AML-193 (cell line): ENCODE data around the gene ZNF396.

ENCODE experiments used
- DNase-seq, 2 experiments: peaks; one replicate each; lab custom pipeline; 2025; lab: John Stamatoyannopoulos, UW

The ZNF396 gene

GRCh38 chr18:35376742-35377695 is at the start of gene ZNF396:
Gene ZNF396 (minus strand): TSS chr18:35377337. CDS start chr18:35374292, 3,045 bp downstream.
- DNase-seq = peak; percentile 41 to 50

- DNase-seq = no peak
Observed at GRCh38 chr18:35426786-35427185, 49.6 kb upstream of the ZNF396 start.

- DNase-seq = no peak
Observed at GRCh38 chr18:35424356-35424755, 47.2 kb upstream of the ZNF396 start.

GRCh38 chr18:35422237-35422636 is 45.1 kb upstream of the ZNF396 start:
- no peak for DNase-seq

- DNase-seq = no peak
Observed at GRCh38 chr18:35418610-35419009, 41.5 kb upstream of the ZNF396 start.

- DNase-seq = no peak
Observed at GRCh38 chr18:35417223-35417622, 40.1 kb upstream of the ZNF396 start.

GRCh38 chr18:35415511-35416073 is 38.5 kb upstream of the ZNF396 start:
- peak; percentile 38 for DNase-seq

- no peak for DNase-seq
Observed at GRCh38 chr18:35413163-35413511, 36.0 kb upstream of the ZNF396 start.

GRCh38 chr18:35411625-35412351 is 34.7 kb upstream of the ZNF396 start:
- no peak for DNase-seq

GRCh38 chr18:35410561-35410960 is 33.4 kb upstream of the ZNF396 start:
- DNase-seq = no peak

GRCh38 chr18:35409911-35410310 is 32.8 kb upstream of the ZNF396 start:
- DNase-seq = no peak

- no peak for DNase-seq
Observed at GRCh38 chr18:35408843-35409261, 31.7 kb upstream of the ZNF396 start.

GRCh38 chr18:35407871-35408481 is 30.8 kb upstream of the ZNF396 start:
- DNase-seq = peak; percentile 73 to 85

GRCh38 chr18:35406666-35407065 is 29.5 kb upstream of the ZNF396 start:
- DNase-seq = no peak

GRCh38 chr18:35397976-35398375 is 20.8 kb upstream of the ZNF396 start:
- no peak for DNase-seq

GRCh38 chr18:35393716-35394115 is 16.6 kb upstream of the ZNF396 start:
- no peak for DNase-seq

- DNase-seq = no peak
Observed at GRCh38 chr18:35392375-35392774, 15.2 kb upstream of the ZNF396 start.

GRCh38 chr18:35390951-35391700 is 14.0 kb upstream of the ZNF396 start:
- no peak for DNase-seq

GRCh38 chr18:35389095-35389618 is 12.0 kb upstream of the ZNF396 start:
- no peak for DNase-seq

GRCh38 chr18:35387152-35387571 is 10.0 kb upstream of the ZNF396 start:
- peak in 1 of 2 experiments; percentile 15 for DNase-seq

GRCh38 chr18:35386600-35387100 is 9.5 kb upstream of the ZNF396 start:
- peak; percentile 80 to 82 for DNase-seq
